Stomach (tissue), 9 donors: ENCODE measurements around the gene DISC1. TPM values are rescaled to one million over a fixed set of nuclear protein-coding genes. Genes with fewer than 3 reads are reported as not detected.
A peak's percentile ranks its signal among the peaks of the same experiment; 100 is the strongest.

Source experiments
- DNase-seq, 2 donors: peaks; one replicate each; pipeline versions ENCODE4 v3.0.0 to v3.0.0-alpha.2; 2013 to 2019
- H3K27ac ChIP-seq, 5 donors: fragments of 200-600 bp in 4 of 5; sonication (generic) in 4 of 5; one replicate each; pipeline ENCODE4 v1.5.1; 2013 to 2019; ENCODE audit warnings: mild to moderate bottlenecking in 1 of 5, moderate library complexity in 1 of 5
- H3K27me3 ChIP-seq, 3 donors: fragments of 200-600 bp; sonication (generic); one replicate each; pipeline ENCODE4 v1.5.1; 2017 to 2019; ENCODE audit warnings: mixed run types in 1 of 3
- H3K36me3 ChIP-seq, 4 donors: fragments of 200-600 bp; sonication (generic); 1 replicate in 3 of 4; 2 replicates in 1 of 4; pipeline ENCODE4 v1.5.1; 2016 to 2019
- H3K4me1 ChIP-seq, 4 donors: fragments of 200-600 bp; sonication (generic); one replicate each; pipeline ENCODE4 v1.5.1; 2016 to 2019
- H3K4me3 ChIP-seq, 4 donors: fragments of 200-600 bp; sonication (generic) in 3 of 4; one replicate each; pipeline ENCODE4 v1.5.1; 2016 to 2019; ENCODE audit warnings: mild to moderate bottlenecking in 1 of 4
- H3K9me3 ChIP-seq, 4 donors: fragments of 200-600 bp; sonication (generic); one replicate each; pipeline ENCODE4 v1.5.1; 2016 to 2019
- EP300 ChIP-seq: sonication (generic); formaldehyde crosslinking; IDR thresholded peaks from one replicate; pipeline ENCODE4 v1.6.1; 2017; ENCODE audit warnings: antibody characterized with exemption
- POLR2A ChIP-seq, 4 donors: fragments of 450-650 bp; IDR thresholded peaks; one replicate each; pipeline ENCODE4 v1.6.1; 2016; ENCODE audit warnings: antibody characterized with exemption in 4 of 4, control low read depth in 2 of 4, mild to moderate bottlenecking in 1 of 4, moderate library complexity in 1 of 4
- POLR2AphosphoS5 ChIP-seq, 3 donors: sonication (generic); formaldehyde crosslinking; IDR thresholded peaks; one replicate each; pipeline ENCODE4 v1.6.1; 2016; ENCODE audit warnings: antibody characterized with exemption in 3 of 3
- WGBS, 5 donors: extraction: QIAGEN DNeasy Blood & Tissue Kit in 3 of 5; methylation state at CpG; one replicate each; pipeline versions ENCODE4 v1.1.5 to v1.1.7; 2013 to 2018; 5-methylcytosine and 5-hydroxymethylcytosine counted together
- intact Hi-C: fragments of 100-400 bp; cut with DNase I; formaldehyde crosslinking; loops from one replicate; pipeline ENCODE4 v1.15.1; 2023; ENCODE audit warnings: low total_unique reads
- polyA plus RNA-seq, 3 donors: library from polyadenylated mRNA; stranded (reverse); fragments of 200-250 nt; gene quantifications; one replicate each; pipeline ENCODE4 v1.2.3, GENCODE V29; 2013
- total RNA-seq, 5 donors: library from RNA; depleted of rRNA; stranded (reverse); fragments of >200 nt; gene quantifications; one replicate each; pipeline versions ENCODE4 v1.1.0 to v1.2.3, GENCODE V29; 2014 to 2016
- TF ChIP-seq, protein P1 (sequence below), 7 experiments: fragments of 450-650 bp in 4 of 7; fragments of 200-600 bp in 3 of 7; sonication (generic) in 3 of 7; IDR thresholded peaks; one replicate each; pipeline ENCODE4 v1.5.1; 2016 to 2019; ENCODE audit warnings: antibody characterized with exemption in 7 of 7, control low read depth in 2 of 7, mild to moderate bottlenecking in 1 of 7
- donor health status: healthy with polysubstance abuse.
- donor health status: Bipolar disorder and iron deficiency.
- donor health status: healthy.

DISC1 gene
- total and polyA plus RNA-seq, 8 donors = 0.43 to 29.8 (median 1.6) TPM

DNA sequence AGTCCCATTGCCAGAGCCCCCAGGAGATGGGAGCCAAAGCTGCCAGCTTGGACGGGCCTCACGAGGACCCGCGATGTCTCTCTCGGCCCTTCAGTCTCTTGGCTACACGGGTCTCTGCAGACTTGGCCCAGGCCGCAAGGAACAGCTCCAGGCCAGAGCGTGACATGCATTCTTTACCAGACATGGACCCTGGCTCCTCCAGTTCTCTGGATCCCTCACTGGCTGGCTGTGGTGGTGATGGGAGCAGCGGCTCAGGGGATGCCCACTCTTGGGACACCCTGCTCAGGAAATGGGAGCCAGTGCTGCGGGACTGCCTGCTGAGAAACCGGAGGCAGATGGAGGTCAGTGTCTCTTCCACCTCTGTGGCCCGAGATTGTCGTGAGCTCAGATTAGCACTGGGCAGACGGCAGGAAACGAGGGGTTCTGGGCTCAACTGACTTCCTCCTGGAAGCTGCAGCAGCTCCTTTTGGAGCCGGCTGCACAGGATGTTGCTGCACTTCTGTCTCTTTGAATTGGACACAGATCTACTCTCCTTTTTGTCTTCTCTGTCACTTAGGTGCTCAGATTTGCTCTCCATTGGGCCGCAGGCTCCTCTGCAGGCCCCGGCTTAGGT, 68.0 kb downstream of the DISC1 start:
- peak in 1 of 2 donors; percentile 36 for DNase-seq
- Histone ChIP-seq H3K27me3 (no peaks in the 10 kb centered on the region), H3K36me3 (peaks cover 0 to 6% (median 2%) of the 10 kb centered on the region in 4 donors), H3K4me1 (peaks cover 6 to 17% (median 12%) of the 10 kb centered on the region in 4 donors), H3K27ac (peak overlapping the region in 1 of 5 donors; percentile 27), H3K9me3 (no peaks in the 10 kb centered on the region), H3K4me3 (no peak overlapping the region)
- WGBS, 5 donors = 72 to 78% (median 78%) methylated on average over 17 to 18 of the region's 18 CpGs
- TF ChIP-seq EP300 (no peak), POLR2A (IDR thresholded peaks at IDR 0.05) (no peak)
- intact Hi-C loops = no loop called here

DNA sequence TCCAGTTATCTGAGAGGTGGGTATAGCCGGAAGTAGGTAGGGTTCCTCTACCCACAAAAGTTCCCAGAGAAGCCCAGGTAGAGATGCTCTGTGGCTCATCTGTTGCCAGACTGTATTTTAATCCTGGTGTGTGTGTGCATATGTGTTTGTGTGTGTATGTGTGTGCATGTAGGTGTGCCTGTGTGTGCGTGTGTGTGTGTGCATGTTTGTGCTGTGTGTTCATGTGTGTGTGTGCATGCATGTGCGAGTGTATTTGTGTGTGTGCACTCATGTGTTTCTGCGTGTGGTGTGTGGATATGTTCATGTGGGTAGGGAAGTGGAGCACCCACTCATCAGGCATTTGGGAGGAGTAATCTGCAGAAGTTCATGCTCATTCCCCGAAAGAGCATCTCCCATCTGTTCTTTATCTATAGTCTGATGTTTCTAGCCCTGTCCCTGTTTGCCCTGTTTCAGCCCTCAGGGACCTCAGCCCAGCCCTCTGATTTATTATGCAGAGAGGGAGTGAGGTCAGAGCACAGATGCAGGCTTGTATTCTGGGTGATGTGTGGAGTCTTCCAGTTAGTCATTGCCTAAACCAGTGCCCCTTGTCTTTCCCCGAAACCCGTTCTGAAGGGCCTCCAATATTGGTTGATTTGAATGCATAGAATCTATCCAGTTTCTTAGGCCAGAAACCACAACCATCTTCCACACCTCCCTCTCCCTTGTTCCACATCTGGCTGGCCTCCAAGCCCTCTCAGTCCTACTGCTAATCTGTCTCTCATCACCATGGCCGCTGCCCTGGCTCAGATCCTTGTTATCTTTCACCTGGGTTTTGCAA, 69.1 kb downstream of the DISC1 start:
- 74 to 85% (median 81%) methylated on average over 8 of the region's 8 CpGs for WGBS, 5 donors
- Histone ChIP-seq H3K9me3 (no peaks in the 10 kb centered on the region), H3K27ac (no peak overlapping the region), H3K27me3 (no peaks in the 10 kb centered on the region), H3K4me1 (peaks cover 6 to 13% (median 10%) of the 10 kb centered on the region in 4 donors), H3K4me3 (no peak overlapping the region), H3K36me3 (peaks cover 0 to 6% (median 2%) of the 10 kb centered on the region in 4 donors)
- intact Hi-C loops = no loop called here
- TF ChIP-seq POLR2A (IDR thresholded peaks at IDR 0.05) (no peak), POLR2AphosphoS5 (IDR thresholded peaks at IDR 0.05) (no peak), EP300 (no peak)
- TF ChIP-seq, protein P1, sequence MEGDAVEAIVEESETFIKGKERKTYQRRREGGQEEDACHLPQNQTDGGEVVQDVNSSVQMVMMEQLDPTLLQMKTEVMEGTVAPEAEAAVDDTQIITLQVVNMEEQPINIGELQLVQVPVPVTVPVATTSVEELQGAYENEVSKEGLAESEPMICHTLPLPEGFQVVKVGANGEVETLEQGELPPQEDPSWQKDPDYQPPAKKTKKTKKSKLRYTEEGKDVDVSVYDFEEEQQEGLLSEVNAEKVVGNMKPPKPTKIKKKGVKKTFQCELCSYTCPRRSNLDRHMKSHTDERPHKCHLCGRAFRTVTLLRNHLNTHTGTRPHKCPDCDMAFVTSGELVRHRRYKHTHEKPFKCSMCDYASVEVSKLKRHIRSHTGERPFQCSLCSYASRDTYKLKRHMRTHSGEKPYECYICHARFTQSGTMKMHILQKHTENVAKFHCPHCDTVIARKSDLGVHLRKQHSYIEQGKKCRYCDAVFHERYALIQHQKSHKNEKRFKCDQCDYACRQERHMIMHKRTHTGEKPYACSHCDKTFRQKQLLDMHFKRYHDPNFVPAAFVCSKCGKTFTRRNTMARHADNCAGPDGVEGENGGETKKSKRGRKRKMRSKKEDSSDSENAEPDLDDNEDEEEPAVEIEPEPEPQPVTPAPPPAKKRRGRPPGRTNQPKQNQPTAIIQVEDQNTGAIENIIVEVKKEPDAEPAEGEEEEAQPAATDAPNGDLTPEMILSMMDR (IDR thresholded peaks at IDR 0.05) = no peak
- DNase-seq = no peak

DNA sequence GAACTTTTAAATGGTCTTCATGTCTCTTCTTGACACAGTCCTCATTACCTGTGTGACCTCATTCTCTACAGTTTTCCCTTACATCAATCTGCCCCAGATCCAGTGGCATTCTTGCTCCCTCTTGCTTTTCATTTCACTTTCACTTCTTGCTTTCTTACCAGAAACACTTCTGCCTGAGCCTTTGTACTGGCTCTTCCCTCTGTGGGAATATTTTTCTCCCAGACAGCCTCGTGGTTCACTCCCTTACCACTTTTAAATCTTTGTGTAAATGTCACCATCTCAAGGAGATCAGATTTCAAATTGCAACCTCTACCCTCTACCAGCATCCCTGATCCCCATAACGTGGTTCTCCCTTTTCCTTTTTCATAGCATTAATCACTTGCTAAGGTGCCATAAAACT, 73.2 kb downstream of the DISC1 start:
- TF ChIP-seq EP300 (no peak), POLR2AphosphoS5 (IDR thresholded peaks at IDR 0.05) (no peak), POLR2A (IDR thresholded peaks at IDR 0.05) (no peak)
- TF ChIP-seq, protein P1 (IDR thresholded peaks at IDR 0.05) = no peak
- no peak overlapping the region for H3K4me3 ChIP-seq
- peak in 1 of 2 donors; percentile 58 for DNase-seq
- H3K27ac ChIP-seq = no peak overlapping the region
- WGBS, 5 donors = 22 to 38% (median 23%) methylated on average over 2 of the region's 2 CpGs
- H3K4me1 ChIP-seq = peaks cover 0 to 9% (median under 1%) of the 10 kb centered on the region in 4 donors
- no peaks in the 10 kb centered on the region for H3K9me3 ChIP-seq
- intact Hi-C loops = no loop called here
- H3K27me3 ChIP-seq = no peaks in the 10 kb centered on the region
- H3K36me3 ChIP-seq = peaks cover 0 to 4% (median under 1%) of the 10 kb centered on the region in 4 donors

DNA sequence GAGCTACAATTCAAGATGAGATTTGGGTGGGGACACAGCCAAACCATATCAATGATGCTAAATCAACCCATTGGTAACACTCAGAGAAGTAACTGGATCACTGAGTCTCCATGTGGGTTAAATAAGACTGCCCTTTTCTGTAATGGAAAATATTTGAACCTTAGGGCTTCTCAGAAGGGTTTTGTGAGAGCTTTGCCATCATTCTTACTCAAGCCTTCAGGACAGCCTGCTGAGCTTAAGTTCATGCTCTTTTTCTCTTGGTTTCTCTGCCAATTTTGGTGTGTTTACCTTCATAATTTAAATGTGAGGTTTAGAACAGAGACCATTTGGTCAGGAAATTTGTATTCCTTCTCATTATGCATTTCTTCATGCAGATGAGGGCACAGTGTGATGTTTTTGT, 74.7 kb downstream of the DISC1 start:
- DNase-seq = no peak
- Histone ChIP-seq H3K4me1 (peaks cover 0 to 7% (median 0%) of the 10 kb centered on the region in 4 donors), H3K9me3 (no peaks in the 10 kb centered on the region), H3K27me3 (no peaks in the 10 kb centered on the region), H3K27ac (no peak overlapping the region), H3K36me3 (peaks cover 0 to 4% (median 0%) of the 10 kb centered on the region in 4 donors), H3K4me3 (no peak overlapping the region)
- intact Hi-C loops = no loop called here
- TF ChIP-seq EP300 (no peak), POLR2A (IDR thresholded peaks at IDR 0.05) (no peak), POLR2AphosphoS5 (IDR thresholded peaks at IDR 0.05) (no peak)
- TF ChIP-seq, protein P1 (IDR thresholded peaks at IDR 0.05) = no peak
